IMR-90 (cell line): ENCODE results near the gene VAC14. TPM values are rescaled to one million over a fixed set of nuclear protein-coding genes. Genes with fewer than 3 reads are reported as not detected.

Experiments
- ATAC-seq: fragments of 200-7000 bp; cut with Tn5 transposase; 2 replicates; pipeline ENCODE4 v1.9.1; 2020; ENCODE audit warnings: low read depth, mild to moderate bottlenecking, moderate library complexity
- BruUV-seq: library from RNA; stranded (reverse); fragments of 400-500 nt; replicated peaks from 2 replicates; lab custom pipeline; 2021; lab: Mats Ljungman, UMichigan
- CTCF ChIA-PET: fragments of 300-600 bp; formaldehyde crosslinking; extraction: SDS; loops from one replicate; lab custom pipeline; 2021; ENCODE audit warnings: antibody characterized with exemption; lab: Yijun Ruan, JAX
- POLR2A ChIA-PET: fragments of 300-600 bp; sonication (Branson Sonifier 250); formaldehyde crosslinking; loops from one replicate; lab custom pipeline; 2022; ENCODE audit warnings: antibody characterized with exemption; ENCODE audit not compliant: unreplicated experiment; lab: Charles Lee
- DNase-seq: peaks from one replicate; pipeline ENCODE4 v3.0.0; 2013
- H2AFZ ChIP-seq: replicated peaks from 2 replicates; pipeline ENCODE3; 2013; ENCODE audit warnings: low read length, mild to moderate bottlenecking; ENCODE audit not compliant: poor library complexity
- H2AK5ac ChIP-seq: 2 replicates; pipeline ENCODE4 v1.6.1; 2013; ENCODE audit warnings: low read depth, low read length, inconsistent platforms
- H2AK9ac ChIP-seq: replicated peaks from 2 replicates; pipeline ENCODE3; 2013; ENCODE audit warnings: mild to moderate bottlenecking, low read depth, low read length, moderate library complexity; ENCODE audit not compliant: poor library complexity
- H2BK120ac ChIP-seq: 2 replicates; pipeline ENCODE4 v1.6.1; 2013; ENCODE audit warnings: low read depth, low read length, inconsistent platforms
- H2BK15ac ChIP-seq: 3 replicates; pipeline ENCODE4 v1.6.1; 2013; ENCODE audit warnings: low read depth, low read length, inconsistent platforms
- H2BK20ac ChIP-seq: 2 replicates; pipeline ENCODE4 v1.6.1; 2013; ENCODE audit warnings: low read depth, mild to moderate bottlenecking, inconsistent platforms, low read length, moderate library complexity
- H2BK5ac ChIP-seq: 2 replicates; pipeline ENCODE4 v1.6.1; 2013; ENCODE audit warnings: mild to moderate bottlenecking, low read depth, low read length, inconsistent platforms; ENCODE audit not compliant: poor library complexity, severe bottlenecking
- H3K14ac ChIP-seq: replicated peaks from 2 replicates; pipeline ENCODE4 v1.6.1; 2013; ENCODE audit warnings: low read depth, low read length, inconsistent platforms
- H3K18ac ChIP-seq: 2 replicates; pipeline ENCODE4 v1.6.1; 2013; ENCODE audit warnings: low read depth, low read length, control low read depth
- H3K23ac ChIP-seq: 2 replicates; pipeline ENCODE4 v1.6.1; 2013; ENCODE audit warnings: low read depth, low read length, inconsistent platforms
- H3K27ac ChIP-seq: 2 replicates; pipeline ENCODE4 v1.5.1; 2013; ENCODE audit warnings: mild to moderate bottlenecking, control low read depth, low read length; ENCODE audit not compliant: insufficient read depth
- H3K27me3 ChIP-seq: 2 replicates; pipeline ENCODE4 v1.6.1; 2013; ENCODE audit warnings: low read length; ENCODE audit not compliant: control insufficient read depth, insufficient read depth
- H3K36me3 ChIP-seq: 2 replicates; pipeline ENCODE4 v1.6.1; 2013; ENCODE audit warnings: low read length, mixed read lengths; ENCODE audit not compliant: control insufficient read depth, insufficient read depth
- H3K4ac ChIP-seq: 2 replicates; pipeline ENCODE4 v1.6.1; 2013; ENCODE audit warnings: low read depth, low read length, inconsistent platforms
- H3K4me1 ChIP-seq: 2 replicates; pipeline ENCODE4 v1.6.1; 2013; ENCODE audit warnings: low read length, mixed read lengths; ENCODE audit not compliant: control insufficient read depth, insufficient read depth
- H3K4me2 ChIP-seq: 2 replicates; pipeline ENCODE4 v1.6.1; 2013; ENCODE audit warnings: low read depth, mild to moderate bottlenecking, control low read depth, low read length, moderate library complexity
- H3K4me3 ChIP-seq: 2 replicates; pipeline ENCODE4 v1.5.1; 2013; ENCODE audit warnings: low read depth, mild to moderate bottlenecking, control low read depth, low read length, moderate library complexity; ENCODE audit not compliant: insufficient read depth
- H3K56ac ChIP-seq: 2 replicates; pipeline ENCODE4 v1.6.1; 2013; ENCODE audit warnings: low read length, inconsistent platforms; ENCODE audit not compliant: insufficient read depth; ENCODE audit errors: extremely low read depth
- H3K79me1 ChIP-seq, 2 experiments: 2 replicates each; pipeline ENCODE4 v1.6.1; 2013; ENCODE audit warnings: low read length in 2 of 2, inconsistent platforms in 1 of 2, low read depth in 1 of 2
- H3K9ac ChIP-seq: 2 replicates; pipeline ENCODE4 v1.6.1; 2013; ENCODE audit warnings: low read depth, low read length, control low read depth
- H3K9me1 ChIP-seq: 2 replicates; pipeline ENCODE4 v1.6.1; 2013; ENCODE audit warnings: low read length, inconsistent platforms; ENCODE audit not compliant: insufficient read depth
- H3K9me3 ChIP-seq: 2 replicates; pipeline ENCODE4 v1.6.1; 2013; ENCODE audit warnings: low read length; ENCODE audit not compliant: control insufficient read depth, insufficient read depth
- H4K20me1 ChIP-seq: 2 replicates; pipeline ENCODE4 v1.6.1; 2013; ENCODE audit warnings: low read length, inconsistent platforms; ENCODE audit not compliant: insufficient read depth
- H4K5ac ChIP-seq: 2 replicates; pipeline ENCODE4 v1.6.1; 2013; ENCODE audit warnings: mild to moderate bottlenecking, low read depth, low read length, control low read depth
- H4K8ac ChIP-seq, 2 experiments: 2 replicates each; pipeline ENCODE4 v1.6.1; 2013; ENCODE audit warnings: low read depth in 2 of 2, low read length in 2 of 2, control low read depth in 1 of 2, inconsistent platforms in 1 of 2
- H4K91ac ChIP-seq: 2 replicates; pipeline ENCODE4 v1.6.1; 2013; ENCODE audit warnings: low read depth, low read length, inconsistent platforms; ENCODE audit not compliant: insufficient read depth
- BHLHE40 ChIP-seq: fragments of 150-350 bp; IDR thresholded peaks from 2 replicates; pipeline ENCODE4 v1.6.1; 2016; ENCODE audit warnings: mild to moderate bottlenecking, low read depth, low read length
- CHD1 ChIP-seq: IDR thresholded peaks from 2 replicates; pipeline ENCODE4 v1.6.1; 2012; ENCODE audit warnings: low read depth, low read length, improper control_type of control experiment
- CTCF ChIP-seq: conservative IDR thresholded peaks from 2 replicates; pipeline ENCODE4 v1.5.1; 2012; ENCODE audit warnings: mild to moderate bottlenecking, low read depth, low read length, improper control_type of control experiment
- ELK1 ChIP-seq: fragments of 150-350 bp; IDR thresholded peaks from 2 replicates; pipeline ENCODE4 v1.6.1; 2016; ENCODE audit warnings: low read depth, mild to moderate bottlenecking, low read length, moderate library complexity, borderline replicate concordance
- FOS ChIP-seq: fragments of 150-350 bp; IDR thresholded peaks from 2 replicates; pipeline ENCODE4 v1.6.1; 2016; ENCODE audit warnings: low read depth, low read length
- MAFK ChIP-seq: IDR thresholded peaks from 2 replicates; pipeline ENCODE4 v1.6.1; 2012; ENCODE audit warnings: low read depth, low read length, improper control_type of control experiment
- MAZ ChIP-seq: IDR thresholded peaks from 2 replicates; pipeline ENCODE4 v1.6.1; 2012; ENCODE audit warnings: low read depth, mild to moderate bottlenecking, low read length, improper control_type of control experiment, moderate library complexity, borderline replicate concordance
- POLR2A ChIP-seq: IDR thresholded peaks from 2 replicates; pipeline ENCODE4 v1.6.1; 2012; ENCODE audit warnings: mild to moderate bottlenecking, low read depth, low read length
- RAD21 ChIP-seq: IDR thresholded peaks from 2 replicates; pipeline ENCODE4 v1.6.1; 2012; ENCODE audit warnings: low read length, improper control_type of control experiment
- RCOR1 ChIP-seq: IDR thresholded peaks from 2 replicates; pipeline ENCODE4 v1.6.1; 2012; ENCODE audit warnings: mild to moderate bottlenecking, low read length, improper control_type of control experiment; ENCODE audit not compliant: insufficient replicate concordance
- RFX5 ChIP-seq: IDR thresholded peaks from 2 replicates; pipeline ENCODE4 v1.8.0; 2012; ENCODE audit warnings: low read depth, mild to moderate bottlenecking, low read length, moderate library complexity
- SMC3 ChIP-seq: fragments of 150-350 bp; IDR thresholded peaks from 2 replicates; pipeline ENCODE4 v1.6.1; 2016; ENCODE audit warnings: low read depth, mild to moderate bottlenecking, antibody characterized with exemption, low read length, moderate library complexity
- USF2 ChIP-seq: fragments of 150-350 bp; IDR thresholded peaks from 2 replicates; pipeline ENCODE4 v1.6.1; 2017; ENCODE audit warnings: mild to moderate bottlenecking, antibody characterized with exemption, low read length, low read depth
- whole genome bisulfite sequencing, 2 experiments: methylation state at CpG; one replicate each; pipeline versions ENCODE4 v1.1.5 to v1.1.7; 2013; ENCODE audit warnings: missing lambda C conversion rate in 2 of 2; ENCODE audit not compliant: insufficient read length in 1 of 2; ENCODE audit errors: extremely low coverage in 2 of 2; 5-methylcytosine and 5-hydroxymethylcytosine counted together
- dilution Hi-C: fragments of 300-500 bp; cut with HindIII; formaldehyde crosslinking; loops from one replicate; pipeline ENCODE4 v1.14.3; 2018; ENCODE audit warnings: low sequenced_read_pairs; ENCODE audit not compliant: unreplicated experiment
- in situ Hi-C: fragments of 300-500 bp; cut with MboI; formaldehyde crosslinking; loops from 3 replicates; pipeline ENCODE4 v1.14.3; 2019; ENCODE audit warnings: low sequenced_read_pairs, inconsistent platforms, mixed read lengths
- intact Hi-C: fragments of 100-400 bp; cut with micrococcal nuclease; formaldehyde crosslinking; loops from 2 replicates; pipeline ENCODE4 v1.10.0; 2022
- polyA plus RNA-seq, 3 experiments: library from polyadenylated mRNA; depleted of rRNA; stranded (reverse); fragments of >200 nt; gene quantifications; 2 replicates each; pipeline ENCODE4 v1.2.3, GENCODE V29; 2012; ENCODE audit warnings: low replicate concordance in 1 of 3
- total RNA-seq: library from RNA; depleted of rRNA; stranded (reverse); fragments of >200 nt; gene quantifications from 2 replicates; pipeline ENCODE4 v1.2.3, GENCODE V29; 2012

The VAC14 gene
- total and polyA plus RNA-seq, 2 of the 4 experiments (the other 2 are of a cell fraction), result 21.1 to 40.2 TPM

GRCh38 chr16:70746040-70746707 lies 54.8 kb downstream of the VAC14 start:
- peak overlapping the region; percentile 65 for H3K18ac ChIP-seq
- dilution Hi-C loops, result no loop called here
- peak overlapping the region; percentile 92 for H2AK5ac ChIP-seq
- intact Hi-C loops, result no loop called here
- peak overlapping the region; percentile 73; the same call in 2 of the 3 replicates for H2BK15ac ChIP-seq
- DNase-seq (peak; percentile 94), ATAC-seq (peak; percentile 44)
- no peaks in the 10 kb centered on the region for H4K20me1 ChIP-seq
- peak overlapping the region; percentile 93 for H4K91ac ChIP-seq
- H4K8ac ChIP-seq, result peak overlapping the region; percentile 43 to 86
- WGBS, 2 experiments, result 25% methylated on average over 7 of the region's 12 CpGs; no CpG with 5 or more reads in 1 of the 2 experiments
- CTCF ChIA-PET, result interaction anchor here (0.6 to 2.1 kb wide), 4 partner anchors 8 to 966 kb away, joined by 3 to 7 read pairs (median 4); no protein-coding TSS in a partner anchor
- H3K4me3 ChIP-seq, result no peak overlapping the region
- peak overlapping the region; percentile 26; the same call in 1 of the 2 replicates for H3K4me2 ChIP-seq
- peak overlapping the region; percentile 98 for H2BK120ac ChIP-seq
- BruUV-seq, result no TSS peak
- peak overlapping the region; percentile 90 for H3K27ac ChIP-seq
- no peaks in the 10 kb centered on the region for H3K27me3 ChIP-seq
- peak overlapping the region; percentile 82 for H2AFZ ChIP-seq
- no peaks in the 10 kb centered on the region for H3K9me3 ChIP-seq
- peaks cover 8% of the 10 kb centered on the region; the same call in 1 of the 2 replicates for H3K36me3 ChIP-seq
- peaks cover 51% of the 10 kb centered on the region for H3K9me1 ChIP-seq
- in situ Hi-C loops, result no loop called here
- H3K56ac ChIP-seq, result 0 out of 2 replicates have a peak overlapping the region, but pooled peaks have one; percentile 5
- peak overlapping the region; percentile 87 for H3K14ac ChIP-seq
- H3K4ac ChIP-seq, result peak overlapping the region; percentile 96
- H2AK9ac ChIP-seq, result peak overlapping the region; percentile 99
- peaks cover 10 to 64% of the 10 kb centered on the region in 2 experiments; a peak in 3 of 4 replicates for H3K79me1 ChIP-seq
- peak overlapping the region; percentile 67 for H4K5ac ChIP-seq
- H2BK20ac ChIP-seq, result peak overlapping the region; percentile 87
- POLR2A ChIA-PET, result interaction anchor here (0.8 kb wide), 1 partner anchor 58 kb away, joined by 3 read pairs; no protein-coding TSS in a partner anchor
- H3K9ac ChIP-seq, result peak overlapping the region; percentile 12; the same call in 1 of the 2 replicates
- H3K4me1 ChIP-seq, result peaks cover 51% of the 10 kb centered on the region
- H3K23ac ChIP-seq, result peak overlapping the region; percentile 77
- peak overlapping the region; percentile 98 for H2BK5ac ChIP-seq
- TF ChIP-seq MAFK (no peak), BHLHE40 (peak; percentile 96), ELK1 (no peak), MAZ (peak; percentile 69; the same call in 1 of the 2 replicates), FOS (peak; percentile 53; the same call in 1 of the 2 replicates), CTCF (no peak), RAD21 (no peak; the same call in 1 of the 2 replicates), RFX5 (peak; percentile 60; the same call in 1 of the 2 replicates), POLR2A (peak; percentile 50; the same call in 1 of the 2 replicates), SMC3 (no peak), CHD1 (0 out of 2 replicates have a peak, but pooled peaks have one; percentile 34), USF2 (peak; percentile 95), RCOR1 (no peak)
